HG02840 (cell line): ENCODE results near the gene CDC25B.

Experiments
- ATAC-seq: cut with Tn5 transposase; IDR thresholded peaks from one replicate; pipeline ENCODE4 v1.9.1; 2021; ENCODE audit warnings: mild to moderate bottlenecking, moderate library complexity, moderate number of reproducible peaks; ENCODE audit not compliant: unreplicated experiment, low FRiP score

CDC25B gene

GRCh38 chr20:3795511-3796468, at the start of gene CDC25B:
TSS of gene CDC25B (plus strand) at chr20:3796310. CDS start at chr20:3796532, 222 bp downstream.
- ATAC-seq: peak; percentile 60

GRCh38 chr20:3747471-3747870, 48.6 kb upstream of the CDC25B start:
- no peak for ATAC-seq

- ATAC-seq: no peak
Observed at GRCh38 chr20:3748073-3748472, 48.0 kb upstream of the CDC25B start.

- no peak for ATAC-seq
Observed at GRCh38 chr20:3749087-3749688, 46.9 kb upstream of the CDC25B start.

- no peak for ATAC-seq
Observed at GRCh38 chr20:3749689-3750531, 46.2 kb upstream of the CDC25B start.

- no peak for ATAC-seq
Observed at GRCh38 chr20:3751305-3751674, 44.8 kb upstream of the CDC25B start.

- ATAC-seq: no peak
Observed at GRCh38 chr20:3751675-3752385, 44.3 kb upstream of the CDC25B start.

GRCh38 chr20:3752386-3752759, 43.7 kb upstream of the CDC25B start:
- no peak for ATAC-seq

- ATAC-seq: no peak
Observed at GRCh38 chr20:3753098-3753497, 43.0 kb upstream of the CDC25B start.

- no peak for ATAC-seq
Observed at GRCh38 chr20:3753501-3754275, 42.4 kb upstream of the CDC25B start.

GRCh38 chr20:3754276-3754630, 41.9 kb upstream of the CDC25B start:
- no peak for ATAC-seq

GRCh38 chr20:3755269-3755668, 40.8 kb upstream of the CDC25B start:
- ATAC-seq: no peak

- no peak for ATAC-seq
Observed at GRCh38 chr20:3755814-3756480, 40.2 kb upstream of the CDC25B start.

GRCh38 chr20:3757268-3757667, 38.8 kb upstream of the CDC25B start:
- ATAC-seq: no peak

- no peak for ATAC-seq
Observed at GRCh38 chr20:3758566-3758965, 37.5 kb upstream of the CDC25B start.

- no peak for ATAC-seq
Observed at GRCh38 chr20:3759316-3759823, 36.7 kb upstream of the CDC25B start.

- ATAC-seq: no peak
Observed at GRCh38 chr20:3759884-3760283, 36.2 kb upstream of the CDC25B start.

GRCh38 chr20:3760655-3761348, 35.3 kb upstream of the CDC25B start:
- no peak for ATAC-seq
